ENCODE data around the gene PLIN1.

PLIN1 gene

GRCh38 chr15:89627256-89627970 is 51.8 kb downstream of the PLIN1 start:
- no peak overlapping the region for H4K91ac ChIP-seq (ENCODE audit: low read depth, low read length)
- peaks cover 78 to 88% of the 10 kb centered on the region in 2 experiments for H3K36me3 ChIP-seq (ENCODE audit: control insufficient read depth in 1 of 2, insufficient read depth in 2 of 2, low read length in 2 of 2)
- H3K4ac ChIP-seq (ENCODE audit: low read depth, low read length), result no peak overlapping the region
- no peaks in the 10 kb centered on the region for H3K79me1 ChIP-seq (ENCODE audit: low read length)
- H3K4me1 ChIP-seq (ENCODE audit: control insufficient read depth in 1 of 2, insufficient read depth in 2 of 2, low read length in 2 of 2), result no peaks in the 10 kb centered on the region
- H2BK5ac ChIP-seq (ENCODE audit: low read depth, low read length, poor library complexity), result no peak overlapping the region
- H3K9me3 ChIP-seq (ENCODE audit: insufficient read depth, low read depth, low read length), result peaks cover 11% of the 10 kb centered on the region
- no peaks in the 10 kb centered on the region for H3K27me3 ChIP-seq (ENCODE audit: insufficient read depth, low read length)
- H4K12ac ChIP-seq (ENCODE audit: low read depth, low read length), result no peak overlapping the region
- H3K23ac ChIP-seq (ENCODE audit: low read length), result no peak overlapping the region
- H3K4me2 ChIP-seq (ENCODE audit: low read length), result no peak overlapping the region
- no peak overlapping the region for H3K14ac ChIP-seq (ENCODE audit: low read length)
- H2BK12ac ChIP-seq (ENCODE audit: low read length), result no peak overlapping the region
- no peak overlapping the region for H2BK120ac ChIP-seq (ENCODE audit: insufficient read depth, low read length, poor library complexity)
- no peak overlapping the region for H3K4me3 ChIP-seq (ENCODE audit: low read depth, low read length)
- H4K8ac ChIP-seq (ENCODE audit: low read depth, low read length), result no peak overlapping the region
- no peak for DNase-seq
- no CpG with 5 or more reads among the region's 8 CpGs for WGBS (ENCODE audit: extremely low coverage, insufficient coverage, insufficient read length)
- no peak overlapping the region for H3K9ac ChIP-seq (ENCODE audit: low read length)
- H3K18ac ChIP-seq (ENCODE audit: low read length), result no peak overlapping the region
- no peak overlapping the region for H2AK5ac ChIP-seq (ENCODE audit: low read length)
- no peak overlapping the region for H2AFZ ChIP-seq (ENCODE audit: insufficient read depth, low read length, poor library complexity)
- H3K79me2 ChIP-seq (ENCODE audit: control insufficient read depth, insufficient read depth, low read length, poor library complexity), result no peaks in the 10 kb centered on the region
- H3K27ac ChIP-seq (ENCODE audit: low read depth, low read length), result no peak overlapping the region

- Histone ChIP-seq H2AFZ (ENCODE audit: insufficient read depth, low read length, poor library complexity) (no peak overlapping the region), H3K4ac (ENCODE audit: low read depth, low read length) (no peak overlapping the region), H3K14ac (ENCODE audit: low read length) (no peak overlapping the region), H4K91ac (ENCODE audit: low read depth, low read length) (no peak overlapping the region), H3K9me3 (ENCODE audit: insufficient read depth, low read depth, low read length) (peaks cover 4% of the 10 kb centered on the region), H3K4me2 (ENCODE audit: low read length) (no peak overlapping the region), H3K79me2 (ENCODE audit: control insufficient read depth, insufficient read depth, low read length, poor library complexity) (no peaks in the 10 kb centered on the region), H2BK120ac (ENCODE audit: insufficient read depth, low read length, poor library complexity) (no peak overlapping the region), H3K9ac (ENCODE audit: low read length) (no peak overlapping the region), H3K18ac (ENCODE audit: low read length) (no peak overlapping the region), H2BK5ac (ENCODE audit: low read depth, low read length, poor library complexity) (no peak overlapping the region), H4K12ac (ENCODE audit: low read depth, low read length) (no peak overlapping the region), H3K4me1 (ENCODE audit: control insufficient read depth in 1 of 2, insufficient read depth in 2 of 2, low read length in 2 of 2) (no peaks in the 10 kb centered on the region), H3K27ac (ENCODE audit: low read depth, low read length) (no peak overlapping the region), H3K79me1 (ENCODE audit: low read length) (no peaks in the 10 kb centered on the region), H3K36me3 (ENCODE audit: control insufficient read depth in 1 of 2, insufficient read depth in 2 of 2, low read length in 2 of 2) (peaks cover 73 to 85% of the 10 kb centered on the region in 2 experiments), H2AK5ac (ENCODE audit: low read length) (no peak overlapping the region), H3K4me3 (ENCODE audit: low read depth, low read length) (no peak overlapping the region), H3K27me3 (ENCODE audit: insufficient read depth, low read length) (no peaks in the 10 kb centered on the region), H4K8ac (ENCODE audit: low read depth, low read length) (no peak overlapping the region), H2BK12ac (ENCODE audit: low read length) (no peak overlapping the region), H3K23ac (ENCODE audit: low read length) (no peak overlapping the region)
- DNase-seq, result no peak
- WGBS (ENCODE audit: extremely low coverage, insufficient coverage, insufficient read length), result no CpG with 5 or more reads among the region's 9 CpGs
These were observed 53.5 kb downstream of the PLIN1 start for GRCh38 chr15:89625716-89626115.

GRCh38 chr15:89623165-89623564 is 56.0 kb downstream of the PLIN1 start:
- Histone ChIP-seq H2AFZ (ENCODE audit: insufficient read depth, low read length, poor library complexity) (no peak overlapping the region), H3K36me3 (ENCODE audit: control insufficient read depth in 1 of 2, insufficient read depth in 2 of 2, low read length in 2 of 2) (peaks cover 59 to 70% of the 10 kb centered on the region in 2 experiments), H3K9ac (ENCODE audit: low read length) (no peak overlapping the region), H3K79me1 (ENCODE audit: low read length) (no peaks in the 10 kb centered on the region), H3K79me2 (ENCODE audit: control insufficient read depth, insufficient read depth, low read length, poor library complexity) (no peaks in the 10 kb centered on the region), H3K27ac (ENCODE audit: low read depth, low read length) (no peak overlapping the region), H2BK120ac (ENCODE audit: insufficient read depth, low read length, poor library complexity) (no peak overlapping the region), H3K4me3 (ENCODE audit: low read depth, low read length) (no peak overlapping the region), H3K14ac (ENCODE audit: low read length) (no peak overlapping the region), H3K4ac (ENCODE audit: low read depth, low read length) (no peak overlapping the region), H3K27me3 (ENCODE audit: insufficient read depth, low read length) (no peaks in the 10 kb centered on the region), H4K8ac (ENCODE audit: low read depth, low read length) (no peak overlapping the region), H2AK5ac (ENCODE audit: low read length) (no peak overlapping the region), H3K4me1 (ENCODE audit: control insufficient read depth in 1 of 2, insufficient read depth in 2 of 2, low read length in 2 of 2) (no peaks in the 10 kb centered on the region), H3K23ac (ENCODE audit: low read length) (no peak overlapping the region), H3K4me2 (ENCODE audit: low read length) (no peak overlapping the region), H3K9me3 (ENCODE audit: insufficient read depth, low read depth, low read length) (no peaks in the 10 kb centered on the region), H4K12ac (ENCODE audit: low read depth, low read length) (no peak overlapping the region), H2BK5ac (ENCODE audit: low read depth, low read length, poor library complexity) (no peak overlapping the region), H4K91ac (ENCODE audit: low read depth, low read length) (no peak overlapping the region), H2BK12ac (ENCODE audit: low read length) (no peak overlapping the region), H3K18ac (ENCODE audit: low read length) (no peak overlapping the region)
- WGBS (ENCODE audit: extremely low coverage, insufficient coverage, insufficient read length), result no CpG with 5 or more reads among the region's 1 CpG
- DNase-seq, result no peak

GRCh38 chr15:89621547-89621946 is 57.6 kb downstream of the PLIN1 start:
- Histone ChIP-seq H3K9ac (ENCODE audit: low read length) (no peak overlapping the region), H2BK5ac (ENCODE audit: low read depth, low read length, poor library complexity) (no peak overlapping the region), H3K14ac (ENCODE audit: low read length) (no peak overlapping the region), H2BK12ac (ENCODE audit: low read length) (no peak overlapping the region), H3K9me3 (ENCODE audit: insufficient read depth, low read depth, low read length) (no peaks in the 10 kb centered on the region), H3K4me1 (ENCODE audit: control insufficient read depth in 1 of 2, insufficient read depth in 2 of 2, low read length in 2 of 2) (no peaks in the 10 kb centered on the region), H2BK120ac (ENCODE audit: insufficient read depth, low read length, poor library complexity) (no peak overlapping the region), H3K36me3 (ENCODE audit: control insufficient read depth in 1 of 2, insufficient read depth in 2 of 2, low read length in 2 of 2) (peaks cover 54 to 62% of the 10 kb centered on the region in 2 experiments), H3K4me2 (ENCODE audit: low read length) (no peak overlapping the region), H3K4me3 (ENCODE audit: low read depth, low read length) (no peak overlapping the region), H4K12ac (ENCODE audit: low read depth, low read length) (no peak overlapping the region), H3K27ac (ENCODE audit: low read depth, low read length) (no peak overlapping the region), H4K91ac (ENCODE audit: low read depth, low read length) (no peak overlapping the region), H3K18ac (ENCODE audit: low read length) (no peak overlapping the region), H3K79me2 (ENCODE audit: control insufficient read depth, insufficient read depth, low read length, poor library complexity) (no peaks in the 10 kb centered on the region), H4K8ac (ENCODE audit: low read depth, low read length) (no peak overlapping the region), H2AK5ac (ENCODE audit: low read length) (no peak overlapping the region), H3K4ac (ENCODE audit: low read depth, low read length) (no peak overlapping the region), H3K27me3 (ENCODE audit: insufficient read depth, low read length) (no peaks in the 10 kb centered on the region), H2AFZ (ENCODE audit: insufficient read depth, low read length, poor library complexity) (no peak overlapping the region), H3K23ac (ENCODE audit: low read length) (no peak overlapping the region), H3K79me1 (ENCODE audit: low read length) (no peaks in the 10 kb centered on the region)
- no peak for DNase-seq
- no CpG with 5 or more reads among the region's 4 CpGs for WGBS (ENCODE audit: extremely low coverage, insufficient coverage, insufficient read length)
